HepG2 (cell line): ENCODE data around the gene ZDHHC8. TPM values are rescaled to one million over a fixed set of nuclear protein-coding genes. Genes with fewer than 3 reads are reported as not detected.

Experiments used
- ATAC-seq: fragments of 200-7000 bp; cut with Tn5 transposase; 3 replicates; pipeline ENCODE4 v1.9.1; 2020; ENCODE audit warnings: mild to moderate bottlenecking, moderate library complexity
- BruUV-seq: library from RNA; stranded (reverse); fragments of 400-500 nt; replicated peaks from 2 replicates; lab custom pipeline; 2021; lab: Mats Ljungman, UMichigan
- CTCF ChIA-PET: fragments of 300-600 bp; formaldehyde crosslinking; extraction: SDS; loops from one replicate; lab custom pipeline; 2021; ENCODE audit warnings: low total read pairs, inconsistent platforms, low intra/inter-chr PET ratio; lab: Yijun Ruan, JAX
- POLR2A ChIA-PET: fragments of 350-600 bp; sonication (Branson Sonifier 250); formaldehyde crosslinking; loops from one replicate; lab custom pipeline; 2020; ENCODE audit warnings: antibody characterized with exemption, inconsistent platforms; lab: Yijun Ruan, JAX
- DNase-seq: peaks from one replicate; pipeline ENCODE4 v3.0.0-alpha.2; 2015; ENCODE audit warnings: low spot score
- FAIRE-seq: peaks from 3 replicates; lab custom pipeline; 2011; peaks lifted over from hg19 to GRCh38; lab: Jason Lieb, UNC
- H2AFZ ChIP-seq: one replicate; pipeline ENCODE4 v1.6.1; 2011; ENCODE audit warnings: low read length, inconsistent platforms
- H3K27ac ChIP-seq: fragments of 300-600 bp; 3 replicates; pipeline ENCODE4 v1.8.0; 2011; ENCODE audit warnings: mixed run types, mild to moderate bottlenecking, mixed read lengths, low read length, inconsistent platforms; ENCODE audit not compliant: insufficient read depth; ENCODE audit errors: extremely low read length
- H3K27me3 ChIP-seq, 2 experiments: fragments of 200-600 bp in 1 of 2; 2 replicates in 1 of 2; 3 replicates in 1 of 2; pipeline versions ENCODE4 v1.6.0 to v1.8.0; 2011; ENCODE audit warnings: low read length in 2 of 2, mild to moderate bottlenecking in 2 of 2, moderate library complexity in 2 of 2, inconsistent platforms in 1 of 2; ENCODE audit not compliant: insufficient read depth in 2 of 2, control insufficient read depth in 1 of 2
- H3K36me3 ChIP-seq, 2 experiments: fragments of 200-600 bp in 1 of 2; replicated peaks in 1 of 2; 2 replicates in 1 of 2; 3 replicates in 1 of 2; pipeline versions ENCODE4 v1.5.1 to v1.8.0; 2011; ENCODE audit warnings: low read length in 2 of 2, inconsistent platforms in 1 of 2; ENCODE audit not compliant: insufficient read depth in 2 of 2, control insufficient read depth in 1 of 2
- H3K4me1 ChIP-seq: 2 replicates; pipeline ENCODE4 v1.5.1; 2012; ENCODE audit warnings: low read length, inconsistent platforms; ENCODE audit not compliant: insufficient read depth
- H3K4me2 ChIP-seq: 2 replicates; pipeline ENCODE4 v1.6.0; 2011; ENCODE audit warnings: low read depth, low read length, inconsistent platforms
- H3K4me3 ChIP-seq, 3 experiments: fragments of 200-600 bp in 1 of 3; sonication (generic), shearing (Covaris generic) in 1 of 3; replicated peaks in 1 of 3; 2 replicates each; pipeline ENCODE4 v1.5.1; 2011 to 2016; ENCODE audit warnings: low read length in 3 of 3, inconsistent platforms in 2 of 3, low read depth in 2 of 3, mild to moderate bottlenecking in 2 of 3, control low read depth in 1 of 3, mixed read lengths in 1 of 3; ENCODE audit not compliant: insufficient read depth in 1 of 3
- H3K79me2 ChIP-seq: one replicate; pipeline ENCODE4 v1.6.1; 2011; ENCODE audit warnings: low read length, inconsistent platforms; ENCODE audit not compliant: insufficient read depth
- H3K9ac ChIP-seq: 2 replicates; pipeline ENCODE4 v1.6.0; 2011; ENCODE audit warnings: mild to moderate bottlenecking, low read depth, low read length, inconsistent platforms; ENCODE audit not compliant: insufficient read depth
- H3K9me3 ChIP-seq: 2 replicates; pipeline ENCODE4 v1.5.1; 2012; ENCODE audit warnings: mild to moderate bottlenecking, low read length
- H4K20me1 ChIP-seq: 2 replicates; pipeline ENCODE4 v1.6.0; 2011; ENCODE audit warnings: inconsistent platforms, mild to moderate bottlenecking, low read length, moderate library complexity; ENCODE audit not compliant: insufficient read depth
- HNF4A ChIP-seq: sonication (generic); formaldehyde crosslinking; IDR thresholded peaks from 2 replicates; pipeline ENCODE4 v1.4.0; 2020; ENCODE audit warnings: missing genetic modification reagents
- NFIB ChIP-seq: sonication (generic); formaldehyde crosslinking; IDR thresholded peaks from 2 replicates; pipeline ENCODE4 v1.9.0; 2021; ENCODE audit warnings: missing genetic modification reagents, mild to moderate bottlenecking, borderline replicate concordance
- PTBP1 ChIP-seq: fragments of 200-400 bp; formaldehyde crosslinking; IDR thresholded peaks from 2 replicates; pipeline ENCODE4 v1.6.1; 2018; ENCODE audit warnings: low read length, low read depth; ENCODE audit not compliant: poor library complexity, severe bottlenecking
- ZBTB38 ChIP-seq: sonication (generic); formaldehyde crosslinking; IDR thresholded peaks from 2 replicates; pipeline ENCODE4 v1.5.1; 2020; ENCODE audit warnings: mild to moderate bottlenecking, missing genetic modification reagents
- ZNF225 ChIP-seq: sonication (generic); formaldehyde crosslinking; IDR thresholded peaks from 2 replicates; pipeline ENCODE4 v1.4.0; 2020; ENCODE audit warnings: mild to moderate bottlenecking, missing genetic modification reagents
- WGBS: methylation state at CpG from one replicate; pipeline ENCODE4 v1.1.6; 2017; ENCODE audit warnings: low lambda C conversion rate; 5-methylcytosine and 5-hydroxymethylcytosine counted together
- in situ Hi-C: cut with HindIII; loops from 2 replicates; pipeline ENCODE4 v1.10.0; 2017; ENCODE audit warnings: low pct_unique_long_range_greater_than_20kb; ENCODE audit not compliant: extremely low pct_ligation_motif_present
- intact Hi-C: fragments of 100-400 bp; cut with micrococcal nuclease; formaldehyde crosslinking; loops from one replicate; pipeline ENCODE4 v1.10.0; 2022; ENCODE audit not compliant: unreplicated experiment
- polyA plus RNA-seq, 8 experiments: library from polyadenylated mRNA; depleted of rRNA in 3 of 8; stranded (reverse) in 7 of 8; unstranded in 1 of 8; fragments of >200 nt; fragmentation: Illumina TruSeq in 4 of 8; extraction: Trizol in 4 of 8; gene quantifications; 2 replicates each; pipeline versions ENCODE4 v1.2.1 to v1.2.3, GENCODE V29; 2011 to 2016; ENCODE audit warnings: low read depth in 4 of 8, missing spikeins in 1 of 8, mixed read lengths in 1 of 8; ENCODE audit not compliant: insufficient read depth in 1 of 8
- total RNA-seq, 5 experiments: library from RNA; depleted of rRNA; stranded (reverse); fragments of >200 nt; fragmentation: Illumina TruSeq; extraction: Trizol; gene quantifications; 2 replicates each; pipeline ENCODE4 v1.2.3, GENCODE V29; 2016; ENCODE audit warnings: low read depth in 1 of 5
- TF ChIP-seq, protein P1 (sequence below): sonication (generic); formaldehyde crosslinking; IDR thresholded peaks from 2 replicates; pipeline ENCODE4 v1.4.0; 2020; ENCODE audit warnings: missing genetic modification reagents
- TF ChIP-seq, protein P2 (sequence below): sonication (generic); formaldehyde crosslinking; IDR thresholded peaks from 2 replicates; pipeline ENCODE4 v1.5.0; 2020; ENCODE audit warnings: mild to moderate bottlenecking, missing genetic modification reagents, moderate library complexity

ZDHHC8 gene
- total and polyA plus RNA-seq, 2 of the 13 experiments (the other 11 are each of a cell fraction or from before 2014, with no cell fraction given): 7.5 to 21.3 TPM

DNA sequence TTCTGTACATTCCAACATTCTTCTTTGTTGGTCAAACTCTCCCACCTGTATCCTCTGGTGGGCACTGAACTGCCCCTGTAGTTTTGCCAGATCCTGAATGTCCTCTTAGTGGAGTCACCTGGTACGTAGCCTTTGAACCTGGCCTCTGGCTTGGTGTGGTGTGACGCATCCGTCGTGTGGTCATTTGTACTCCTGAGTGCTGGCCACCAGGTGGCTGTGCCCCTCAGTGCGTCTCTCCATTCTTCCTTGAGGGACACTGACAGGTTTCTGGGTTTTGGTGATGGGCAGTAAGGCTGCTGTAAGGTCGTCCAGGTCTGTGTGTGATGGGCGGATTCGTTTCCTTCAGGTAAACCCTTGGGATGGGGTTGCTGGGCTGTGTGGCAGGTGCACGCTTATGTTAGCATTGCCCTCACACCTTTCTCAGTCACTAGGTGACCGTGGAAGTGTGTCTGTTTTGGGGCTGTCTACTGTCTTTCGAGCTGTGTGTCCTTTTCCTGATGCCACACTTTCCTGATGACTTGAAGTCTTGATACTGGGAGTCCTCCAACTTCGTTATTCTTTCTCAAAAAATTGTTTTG is 29.3 kb upstream of the ZDHHC8 start:
- in situ Hi-C loops: no loop called here
- Histone ChIP-seq H3K4me3 (no peak overlapping the region), H3K4me1 (peaks cover 8% of the 10 kb centered on the region; the same call in 1 of the 2 replicates), H3K4me2 (no peak overlapping the region), H2AFZ (no peak overlapping the region), H3K79me2 (peaks cover 17% of the 10 kb centered on the region), H3K27me3 (no peaks in the 10 kb centered on the region), H3K9me3 (no peaks in the 10 kb centered on the region), H3K36me3 (peaks cover 45 to 88% of the 10 kb centered on the region in 2 experiments), H3K27ac (no peak overlapping the region), H3K9ac (no peak overlapping the region), H4K20me1 (no peaks in the 10 kb centered on the region)
- 86% methylated on average over 8 of the region's 12 CpGs for WGBS
- CTCF ChIA-PET: no interaction called here
- POLR2A ChIA-PET: no interaction called here
- FAIRE-seq: no peak
- intact Hi-C loops: no loop called here
- no peak for DNase-seq
- ATAC-seq: peak; percentile 83
- no TSS peak for BruUV-seq
- TF ChIP-seq, protein P1, sequence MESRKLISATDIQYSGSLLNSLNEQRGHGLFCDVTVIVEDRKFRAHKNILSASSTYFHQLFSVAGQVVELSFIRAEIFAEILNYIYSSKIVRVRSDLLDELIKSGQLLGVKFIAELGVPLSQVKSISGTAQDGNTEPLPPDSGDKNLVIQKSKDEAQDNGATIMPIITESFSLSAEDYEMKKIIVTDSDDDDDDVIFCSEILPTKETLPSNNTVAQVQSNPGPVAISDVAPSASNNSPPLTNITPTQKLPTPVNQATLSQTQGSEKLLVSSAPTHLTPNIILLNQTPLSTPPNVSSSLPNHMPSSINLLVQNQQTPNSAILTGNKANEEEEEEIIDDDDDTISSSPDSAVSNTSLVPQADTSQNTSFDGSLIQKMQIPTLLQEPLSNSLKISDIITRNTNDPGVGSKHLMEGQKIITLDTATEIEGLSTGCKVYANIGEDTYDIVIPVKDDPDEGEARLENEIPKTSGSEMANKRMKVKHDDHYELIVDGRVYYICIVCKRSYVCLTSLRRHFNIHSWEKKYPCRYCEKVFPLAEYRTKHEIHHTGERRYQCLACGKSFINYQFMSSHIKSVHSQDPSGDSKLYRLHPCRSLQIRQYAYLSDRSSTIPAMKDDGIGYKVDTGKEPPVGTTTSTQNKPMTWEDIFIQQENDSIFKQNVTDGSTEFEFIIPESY (CRISPR knock-in tag): 0 out of 2 replicates have a peak, but pooled peaks have one; percentile 26
- no peak for TF ChIP-seq PTBP1
- peak; percentile 15; the same call in 1 of the 2 replicates for TF ChIP-seq HNF4A (CRISPR knock-in tag)
- TF ChIP-seq, protein P2, sequence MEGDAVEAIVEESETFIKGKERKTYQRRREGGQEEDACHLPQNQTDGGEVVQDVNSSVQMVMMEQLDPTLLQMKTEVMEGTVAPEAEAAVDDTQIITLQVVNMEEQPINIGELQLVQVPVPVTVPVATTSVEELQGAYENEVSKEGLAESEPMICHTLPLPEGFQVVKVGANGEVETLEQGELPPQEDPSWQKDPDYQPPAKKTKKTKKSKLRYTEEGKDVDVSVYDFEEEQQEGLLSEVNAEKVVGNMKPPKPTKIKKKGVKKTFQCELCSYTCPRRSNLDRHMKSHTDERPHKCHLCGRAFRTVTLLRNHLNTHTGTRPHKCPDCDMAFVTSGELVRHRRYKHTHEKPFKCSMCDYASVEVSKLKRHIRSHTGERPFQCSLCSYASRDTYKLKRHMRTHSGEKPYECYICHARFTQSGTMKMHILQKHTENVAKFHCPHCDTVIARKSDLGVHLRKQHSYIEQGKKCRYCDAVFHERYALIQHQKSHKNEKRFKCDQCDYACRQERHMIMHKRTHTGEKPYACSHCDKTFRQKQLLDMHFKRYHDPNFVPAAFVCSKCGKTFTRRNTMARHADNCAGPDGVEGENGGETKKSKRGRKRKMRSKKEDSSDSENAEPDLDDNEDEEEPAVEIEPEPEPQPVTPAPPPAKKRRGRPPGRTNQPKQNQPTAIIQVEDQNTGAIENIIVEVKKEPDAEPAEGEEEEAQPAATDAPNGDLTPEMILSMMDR (CRISPR knock-in tag): 0 out of 2 replicates have a peak, but pooled peaks have one; percentile 6
- no peak for TF ChIP-seq ZNF225 (CRISPR knock-in tag)
- TF ChIP-seq NFIB (CRISPR knock-in tag): no peak
- TF ChIP-seq ZBTB38 (CRISPR knock-in tag): peak; percentile 66; the same call in 1 of the 2 replicates
